Lung (tissue), 12 donors: ENCODE data around the gene DPY19L1. TPM values are rescaled to one million over a fixed set of nuclear protein-coding genes. Genes with fewer than 3 reads are reported as not detected.
A peak's percentile ranks its signal among the peaks of the same experiment; 100 is the strongest.
"Not testable (repeated sequence)": the region's sequence is repeated elsewhere in the genome, so short reads cannot be mapped to it uniquely, and the experiment has no call there.

Source experiments
- ATAC-seq: fragments of 200-7000 bp; cut with Tn5 transposase; one replicate; pipeline ENCODE4 v1.9.1; 2020; ENCODE audit warnings: moderate number of reproducible peaks; ENCODE audit not compliant: insufficient read depth, low FRiP score
- DNase-seq, 3 donors: peaks; one replicate each; pipeline ENCODE4 v3.0.0-alpha.2; 2013 to 2017
- H3K27ac ChIP-seq, 2 donors: one replicate each; pipeline ENCODE4 v1.5.1; 2013; ENCODE audit warnings: mild to moderate bottlenecking in 2 of 2, moderate library complexity in 2 of 2, control low read depth in 1 of 2, inconsistent platforms in 1 of 2, low read depth in 1 of 2, low read length in 1 of 2
- H3K27me3 ChIP-seq, 3 donors: one replicate each; pipeline ENCODE4 v1.5.1; 2013; ENCODE audit warnings: low read length in 2 of 3; ENCODE audit not compliant: control insufficient read depth in 3 of 3, insufficient read depth in 3 of 3
- H3K36me3 ChIP-seq, 4 donors: one replicate each; pipeline ENCODE4 v1.5.1; 2013; ENCODE audit warnings: low read length in 4 of 4, mild to moderate bottlenecking in 1 of 4, moderate library complexity in 1 of 4; ENCODE audit not compliant: control insufficient read depth in 4 of 4, insufficient read depth in 4 of 4
- H3K4me1 ChIP-seq, 5 donors: one replicate each; pipeline ENCODE4 v1.5.1; 2013; ENCODE audit warnings: low read length in 5 of 5, mild to moderate bottlenecking in 2 of 5, moderate library complexity in 1 of 5; ENCODE audit not compliant: control insufficient read depth in 5 of 5, insufficient read depth in 5 of 5
- H3K4me3 ChIP-seq: one replicate; pipeline ENCODE4 v1.5.1; 2013; ENCODE audit warnings: mild to moderate bottlenecking, control low read depth, moderate library complexity
- H3K9ac ChIP-seq, 2 donors: one replicate each; pipeline ENCODE4 v1.5.1; 2013; ENCODE audit warnings: low read length in 2 of 2, control low read depth in 1 of 2; ENCODE audit not compliant: insufficient read depth in 1 of 2
- H3K9me3 ChIP-seq, 4 donors: one replicate each; pipeline ENCODE4 v1.5.1; 2013; ENCODE audit warnings: low read length in 3 of 4, mild to moderate bottlenecking in 1 of 4, moderate library complexity in 1 of 4; ENCODE audit not compliant: control insufficient read depth in 4 of 4, insufficient read depth in 3 of 4
- WGBS, 2 donors: extraction: QIAGEN DNeasy Blood & Tissue Kit; methylation state at CpG; one replicate each; pipeline ENCODE4 v1.1.7; 2013; 5-methylcytosine and 5-hydroxymethylcytosine counted together
- polyA plus RNA-seq, 2 donors: library from polyadenylated mRNA; stranded (reverse); fragments of 200-250 nt; gene quantifications; one replicate each; pipeline ENCODE4 v1.2.1, GENCODE V29; 2013
- total RNA-seq, 2 donors: library from RNA; depleted of rRNA in 1 of 2; stranded (reverse); fragments of >200 nt in 1 of 2; gene quantifications; one replicate each; pipeline ENCODE4 v1.2.1, GENCODE V29; 2014 to 2021
- TF ChIP-seq, protein P1 (sequence below): IDR thresholded peaks from 2 replicates; pipeline ENCODE4 v1.5.1; 2012; ENCODE audit warnings: mild to moderate bottlenecking; ENCODE audit errors: control extremely low read depth, extremely low read depth
- donor health status: control.
- donor health status: control.
- donor health status: Bipolar disorder and iron deficiency.
- donor health status: healthy.
- donor health status: DM: yes; HTN: yes; CAD: no.

DPY19L1 gene
- total and polyA plus RNA-seq, 4 donors: 10.4 to 83.3 (median 32.7) TPM

- DNase-seq (peak in 2 of 3 donors; percentile 8 to 43), ATAC-seq (no peak)
- TF ChIP-seq, protein P1, sequence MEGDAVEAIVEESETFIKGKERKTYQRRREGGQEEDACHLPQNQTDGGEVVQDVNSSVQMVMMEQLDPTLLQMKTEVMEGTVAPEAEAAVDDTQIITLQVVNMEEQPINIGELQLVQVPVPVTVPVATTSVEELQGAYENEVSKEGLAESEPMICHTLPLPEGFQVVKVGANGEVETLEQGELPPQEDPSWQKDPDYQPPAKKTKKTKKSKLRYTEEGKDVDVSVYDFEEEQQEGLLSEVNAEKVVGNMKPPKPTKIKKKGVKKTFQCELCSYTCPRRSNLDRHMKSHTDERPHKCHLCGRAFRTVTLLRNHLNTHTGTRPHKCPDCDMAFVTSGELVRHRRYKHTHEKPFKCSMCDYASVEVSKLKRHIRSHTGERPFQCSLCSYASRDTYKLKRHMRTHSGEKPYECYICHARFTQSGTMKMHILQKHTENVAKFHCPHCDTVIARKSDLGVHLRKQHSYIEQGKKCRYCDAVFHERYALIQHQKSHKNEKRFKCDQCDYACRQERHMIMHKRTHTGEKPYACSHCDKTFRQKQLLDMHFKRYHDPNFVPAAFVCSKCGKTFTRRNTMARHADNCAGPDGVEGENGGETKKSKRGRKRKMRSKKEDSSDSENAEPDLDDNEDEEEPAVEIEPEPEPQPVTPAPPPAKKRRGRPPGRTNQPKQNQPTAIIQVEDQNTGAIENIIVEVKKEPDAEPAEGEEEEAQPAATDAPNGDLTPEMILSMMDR: no peak
- Histone ChIP-seq H3K27me3 (no peaks in the 10 kb centered on the region), H3K36me3 (no peaks in the 10 kb centered on the region), H3K27ac (no peak overlapping the region), H3K4me3 (no peak overlapping the region), H3K4me1 (peaks cover 0 to 6% (median 0%) of the 10 kb centered on the region in 5 donors), H3K9ac (no peak overlapping the region), H3K9me3 (no peaks in the 10 kb centered on the region)
- WGBS, 2 donors: 60 to 77% methylated on average over 12 of the region's 12 CpGs
Measured at GRCh38 chr7:34991938-34992840, 45.1 kb downstream of the DPY19L1 start.

DNA sequence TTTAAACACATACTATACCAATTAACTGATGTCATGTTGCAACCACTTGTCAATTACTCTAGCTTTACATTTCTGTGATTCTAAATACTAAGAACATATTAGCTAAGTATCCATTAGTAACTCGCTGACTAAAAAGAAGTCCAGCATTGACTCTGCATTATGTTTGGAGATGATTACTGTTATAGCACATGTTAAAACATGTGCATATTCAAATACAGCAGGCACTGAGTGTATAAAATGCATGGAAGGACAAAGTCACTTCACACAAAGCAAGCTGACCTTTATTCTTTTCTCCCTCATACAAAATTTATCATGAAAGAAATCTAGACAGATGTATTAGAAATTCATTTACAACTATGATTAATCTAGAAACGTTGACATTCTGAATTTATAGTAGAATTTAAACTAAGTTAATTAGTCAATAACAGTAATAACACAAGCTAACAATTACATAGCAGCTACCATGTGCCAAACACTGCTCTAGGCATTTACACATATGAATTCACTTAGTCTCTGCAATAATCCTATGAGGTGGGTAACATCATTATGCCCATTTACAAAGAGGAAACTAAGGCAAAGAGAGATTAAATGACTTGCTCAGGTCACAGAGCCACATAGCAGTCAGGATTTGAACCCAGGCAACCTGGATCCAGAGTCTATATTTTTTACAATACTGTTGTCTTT, 48.7 kb downstream of the DPY19L1 start:
- 89 to 95% methylated on average over 2 of the region's 2 CpGs for WGBS, 2 donors
- H3K4me1 ChIP-seq, DNase-seq, ATAC-seq, H3K9me3 ChIP-seq, H3K36me3 ChIP-seq, H3K27ac ChIP-seq, H3K9ac ChIP-seq, H3K27me3 ChIP-seq, H3K4me3 ChIP-seq: not testable (repeated sequence)

DNA sequence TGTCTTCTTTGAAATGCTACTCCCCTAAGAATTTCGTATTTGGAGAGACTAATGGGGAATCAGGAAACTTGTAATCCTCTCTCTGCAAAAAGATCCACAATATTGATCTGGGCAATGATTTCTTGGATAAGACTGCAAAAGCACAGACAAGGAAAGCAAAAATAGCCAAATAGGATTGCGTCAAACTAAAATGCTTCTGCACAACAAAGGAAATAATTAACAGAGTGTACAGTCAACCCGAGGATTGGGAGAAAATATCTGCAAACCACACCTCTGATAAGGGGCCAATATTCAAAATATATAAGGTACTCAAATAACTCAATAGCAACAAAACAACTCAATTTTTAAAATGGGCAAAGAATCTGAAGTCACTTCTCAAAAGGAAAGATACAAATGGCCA, 52.1 kb downstream of the DPY19L1 start:
- H3K27ac ChIP-seq, H3K36me3 ChIP-seq, H3K9me3 ChIP-seq, ATAC-seq, H3K4me3 ChIP-seq, H3K4me1 ChIP-seq, H3K9ac ChIP-seq, H3K27me3 ChIP-seq, DNase-seq: not testable (repeated sequence)
- 91 to 96% methylated on average over 3 of the region's 3 CpGs for WGBS, 2 donors

DNA sequence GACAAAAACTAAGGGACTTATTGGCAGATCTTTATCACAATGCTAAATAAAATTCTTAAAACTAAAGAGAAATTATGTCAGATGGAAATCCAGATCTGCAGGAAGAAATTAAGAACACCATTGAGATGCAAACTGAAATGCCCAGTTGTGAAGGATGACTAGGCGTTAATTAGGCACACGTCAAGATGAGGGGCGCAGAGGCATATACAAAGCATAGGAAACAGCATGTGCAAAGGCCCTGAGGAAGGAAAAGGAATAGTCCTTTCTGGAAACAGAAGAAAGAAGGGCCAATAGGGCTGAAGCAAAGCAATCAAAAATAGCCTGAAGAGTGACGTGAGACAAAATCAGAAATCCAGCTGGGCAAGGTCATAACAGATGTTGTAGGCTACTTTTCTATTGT, 53.1 kb downstream of the DPY19L1 start:
- not testable (repeated sequence) for H3K27ac ChIP-seq, ATAC-seq, H3K9ac ChIP-seq, H3K27me3 ChIP-seq, H3K9me3 ChIP-seq, DNase-seq, H3K4me1 ChIP-seq, H3K36me3 ChIP-seq, H3K4me3 ChIP-seq
- WGBS, 2 donors: 96 to 98% methylated on average over 4 of the region's 4 CpGs
